WTC11 (cell line): ENCODE data around the gene TRPV5. TPM values are rescaled to one million over a fixed set of nuclear protein-coding genes. Genes with fewer than 3 reads are reported as not detected.
"Not testable (repeated sequence)": the region's sequence is repeated elsewhere in the genome, so short reads cannot be mapped to it uniquely, and the experiment has no call there.

Experiments
- ATAC-seq: fragments of 200-7000 bp; cut with Tn5 transposase; 2 replicates; pipeline ENCODE4 v1.10.0; 2021; ENCODE audit warnings: mild to moderate bottlenecking, moderate library complexity
- CTCF ChIA-PET: fragments of 300-600 bp; sonication (Branson Sonifier 250); formaldehyde crosslinking; loops from one replicate; lab custom pipeline; 2021; ENCODE audit warnings: antibody characterized with exemption; lab: Charles Lee
- POLR2A ChIA-PET: fragments of 350-600 bp; sonication (Branson Sonifier 250); formaldehyde crosslinking; loops from one replicate; lab custom pipeline; 2021; ENCODE audit warnings: antibody characterized with exemption; lab: Charles Lee
- DNase-seq: peaks from one replicate; pipeline ENCODE4 v3.0.0; 2021; ENCODE audit warnings: low spot score
- H3K27ac Mint-ChIP-seq: 2 replicates; pipeline ENCODE4 v1.8.0; 2021; ENCODE audit warnings: mixed read lengths
- H3K27me3 Mint-ChIP-seq: 2 replicates; pipeline ENCODE4 v1.8.0; 2021; ENCODE audit warnings: low read depth, mild to moderate bottlenecking, moderate library complexity, mixed read lengths
- H3K36me3 Mint-ChIP-seq: 2 replicates; pipeline ENCODE4 v1.8.0; 2021; ENCODE audit warnings: mixed read lengths
- H3K4me1 Mint-ChIP-seq: 2 replicates; pipeline ENCODE4 v1.8.0; 2022; ENCODE audit warnings: mixed read lengths
- H3K4me3 Mint-ChIP-seq: 2 replicates; pipeline ENCODE4 v1.8.0; 2021; ENCODE audit warnings: mild to moderate bottlenecking, moderate library complexity, mixed read lengths
- H3K9me3 Mint-ChIP-seq: 2 replicates; pipeline ENCODE4 v1.8.0; 2021; ENCODE audit warnings: mixed read lengths
- CREM ChIP-seq: sonication (generic); formaldehyde crosslinking; IDR thresholded peaks from 2 replicates; pipeline ENCODE4 v1.8.1; 2022; ENCODE audit warnings: mild to moderate bottlenecking, missing genetic modification reagents, moderate library complexity
- FOXP1 ChIP-seq: sonication (generic); formaldehyde crosslinking; IDR thresholded peaks from 2 replicates; pipeline ENCODE4 v1.8.0; 2022; ENCODE audit warnings: missing genetic modification reagents, mild to moderate bottlenecking, moderate library complexity, borderline replicate concordance
- GRHL2 ChIP-seq: fragments of 250-450 bp; sonication (Bioruptor Pico); IDR thresholded peaks from 2 replicates; pipeline ENCODE4 v1.8.0; 2022; ENCODE audit warnings: mild to moderate bottlenecking, moderate library complexity; ENCODE audit not compliant: insufficient replicate concordance, severe bottlenecking
- GTF2I ChIP-seq: fragments of 250-450 bp; sonication (Bioruptor Pico); conservative IDR thresholded peaks from 2 replicates; pipeline ENCODE4 v1.4.0; 2021; ENCODE audit warnings: mild to moderate bottlenecking
- HMGA2 ChIP-seq: fragments of 250-450 bp; sonication (Bioruptor Pico); IDR thresholded peaks from 2 replicates; pipeline ENCODE4 v1.4.0; 2021; ENCODE audit warnings: mild to moderate bottlenecking, moderate library complexity
- MXD4 ChIP-seq: fragments of 250-450 bp; sonication (Bioruptor Pico); IDR thresholded peaks from 2 replicates; pipeline ENCODE4 v1.8.0; 2021; ENCODE audit warnings: mild to moderate bottlenecking, moderate library complexity, borderline replicate concordance
- MYBL2 ChIP-seq: sonication (generic); formaldehyde crosslinking; IDR thresholded peaks from 2 replicates; pipeline ENCODE4 v1.8.1; 2023; ENCODE audit warnings: mild to moderate bottlenecking, moderate library complexity, missing genetic modification reagents
- NFATC4 ChIP-seq: fragments of 250-450 bp; sonication (Bioruptor Pico); IDR thresholded peaks from 2 replicates; pipeline ENCODE4 v1.9.0; 2021; ENCODE audit warnings: mild to moderate bottlenecking
- NR1H2 ChIP-seq: sonication (generic); formaldehyde crosslinking; IDR thresholded peaks from 2 replicates; pipeline ENCODE4 v1.9.0; 2021; ENCODE audit warnings: mild to moderate bottlenecking, moderate library complexity, missing genetic modification reagents
- SMAD3 ChIP-seq: sonication (generic); formaldehyde crosslinking; IDR thresholded peaks from 2 replicates; pipeline ENCODE4 v1.8.0; 2022; ENCODE audit warnings: missing genetic modification reagents, mild to moderate bottlenecking, borderline replicate concordance
- SOX15 ChIP-seq: fragments of 250-450 bp; sonication (Bioruptor Pico); IDR thresholded peaks from 2 replicates; pipeline ENCODE4 v1.9.0; 2021; ENCODE audit warnings: mild to moderate bottlenecking
- USF1 ChIP-seq: sonication (generic); formaldehyde crosslinking; IDR thresholded peaks from 2 replicates; pipeline ENCODE4 v1.8.0; 2022; ENCODE audit warnings: mild to moderate bottlenecking, missing genetic modification reagents
- ZNF263 ChIP-seq: sonication (generic); formaldehyde crosslinking; IDR thresholded peaks from 2 replicates; pipeline ENCODE4 v1.8.1; 2022; ENCODE audit warnings: low read depth, mild to moderate bottlenecking, moderate library complexity, missing genetic modification reagents
- ZNF317 ChIP-seq: sonication (generic); formaldehyde crosslinking; IDR thresholded peaks from 2 replicates; pipeline ENCODE4 v1.8.1; 2023; ENCODE audit warnings: low read depth, mild to moderate bottlenecking, moderate library complexity, missing genetic modification reagents, borderline replicate concordance
- ZNF416 ChIP-seq: fragments of 250-450 bp; sonication (Bioruptor Pico); IDR thresholded peaks from 2 replicates; pipeline ENCODE4 v1.9.0; 2021; ENCODE audit warnings: mild to moderate bottlenecking, inconsistent platforms
- ZNF423 ChIP-seq: fragments of 250-450 bp; sonication (Bioruptor Pico); IDR thresholded peaks from 2 replicates; pipeline ENCODE4 v2.1.2; 2022; ENCODE audit warnings: mild to moderate bottlenecking, moderate library complexity
- total RNA-seq: library from RNA; stranded (reverse); gene quantifications from 3 replicates; pipeline ENCODE4 v1.2.3, GENCODE V29; 2021
- TF ChIP-seq, protein P1 (sequence below): sonication (generic); formaldehyde crosslinking; IDR thresholded peaks from 2 replicates; pipeline ENCODE4 v1.8.0; 2023; ENCODE audit warnings: missing genetic modification reagents
- TF ChIP-seq, protein P2 (sequence below): sonication (generic); formaldehyde crosslinking; IDR thresholded peaks from 2 replicates; pipeline ENCODE4 v1.8.1; 2023; ENCODE audit warnings: mild to moderate bottlenecking, missing genetic modification reagents
- TF ChIP-seq, protein P3 (sequence below): fragments of 250-450 bp; sonication (Bioruptor Pico); IDR thresholded peaks from 2 replicates; pipeline ENCODE4 v1.8.0; 2021; ENCODE audit warnings: mild to moderate bottlenecking
- TF ChIP-seq, protein P4 (sequence below): sonication (generic); formaldehyde crosslinking; IDR thresholded peaks from 2 replicates; pipeline ENCODE4 v1.8.1; 2022; ENCODE audit warnings: mild to moderate bottlenecking, moderate library complexity, missing genetic modification reagents
- TF ChIP-seq, protein P5 (sequence below): fragments of 250-450 bp; sonication (Bioruptor Pico); IDR thresholded peaks from 2 replicates; pipeline ENCODE4 v1.9.0; 2021; ENCODE audit warnings: mild to moderate bottlenecking

TRPV5 gene
- total RNA-seq, 1 experiment from 2014 or later, result not detected

DNA sequence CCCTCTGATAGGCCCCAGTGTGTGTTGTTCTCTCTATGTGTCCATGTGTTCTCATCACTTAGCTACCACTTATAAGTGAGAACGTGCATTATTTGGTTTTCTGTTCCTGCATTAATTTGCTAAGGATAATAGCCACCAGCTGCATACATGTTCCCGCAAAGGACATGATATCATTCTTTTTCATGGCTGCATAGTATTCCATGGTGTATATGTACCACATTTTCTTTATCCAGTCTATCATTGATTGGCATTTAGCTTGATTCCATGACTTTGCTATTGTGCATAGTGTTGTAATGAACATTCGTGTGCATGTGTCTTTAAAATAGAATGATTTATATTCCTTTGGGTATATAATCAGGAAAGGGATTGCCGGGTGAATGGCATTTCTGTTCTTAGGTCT is 44.9 kb upstream of the TRPV5 start:
- POLR2A ChIA-PET, ATAC-seq, DNase-seq: not testable (repeated sequence)
- peak; percentile 75; the same call in 1 of the 2 replicates for TF ChIP-seq GTF2I (CRISPR knock-in tag)
- TF ChIP-seq, all 79 proteins: peak for 1; not testable (repeated sequence) for 78
- not testable (repeated sequence) for H3K4me1 Mint-ChIP-seq, H3K4me3 Mint-ChIP-seq, H3K36me3 Mint-ChIP-seq, H3K27me3 Mint-ChIP-seq, H3K27ac Mint-ChIP-seq
- CTCF ChIA-PET, result interaction anchor here (1.4 kb wide), 1 partner anchor 237 kb away, joined by 3 read pairs; no protein-coding TSS in a partner anchor
- peaks cover 29% of the 10 kb centered on the region for H3K9me3 Mint-ChIP-seq

GRCh38 chr7:142974626-142975025 is 41.1 kb upstream of the TRPV5 start:
- DNase-seq (no peak), ATAC-seq (no peak)
- Mint-ChIP-seq H3K27me3 (no peaks in the 10 kb centered on the region; the same call in 1 of the 2 replicates), H3K4me1 (no peaks in the 10 kb centered on the region), H3K4me3 (no peak overlapping the region), H3K9me3 (peaks cover 31% of the 10 kb centered on the region), H3K36me3 (0 out of 2 replicates have a peak, but pooled peaks cover 2% of the 10 kb centered on the region), H3K27ac (no peak overlapping the region)
- TF ChIP-seq SOX15 (CRISPR knock-in tag) (no peak), ZNF416 (CRISPR knock-in tag) (no peak), FOXP1 (CRISPR knock-in tag) (no peak), NR1H2 (CRISPR knock-in tag) (no peak), NFATC4 (CRISPR knock-in tag) (no peak), SMAD3 (no peak), GRHL2 (no peak), MXD4 (CRISPR knock-in tag) (no peak), USF1 (no peak), ZNF263 (CRISPR knock-in tag) (no peak), CREM (CRISPR knock-in tag) (no peak), HMGA2 (CRISPR knock-in tag) (no peak), ZNF317 (CRISPR knock-in tag) (no peak), ZNF423 (no peak), MYBL2 (CRISPR knock-in tag) (no peak)
- TF ChIP-seq, protein P1, sequence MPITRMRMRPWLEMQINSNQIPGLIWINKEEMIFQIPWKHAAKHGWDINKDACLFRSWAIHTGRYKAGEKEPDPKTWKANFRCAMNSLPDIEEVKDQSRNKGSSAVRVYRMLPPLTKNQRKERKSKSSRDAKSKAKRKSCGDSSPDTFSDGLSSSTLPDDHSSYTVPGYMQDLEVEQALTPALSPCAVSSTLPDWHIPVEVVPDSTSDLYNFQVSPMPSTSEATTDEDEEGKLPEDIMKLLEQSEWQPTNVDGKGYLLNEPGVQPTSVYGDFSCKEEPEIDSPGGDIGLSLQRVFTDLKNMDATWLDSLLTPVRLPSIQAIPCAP (CRISPR knock-in tag), result no peak
- TF ChIP-seq, protein P2, sequence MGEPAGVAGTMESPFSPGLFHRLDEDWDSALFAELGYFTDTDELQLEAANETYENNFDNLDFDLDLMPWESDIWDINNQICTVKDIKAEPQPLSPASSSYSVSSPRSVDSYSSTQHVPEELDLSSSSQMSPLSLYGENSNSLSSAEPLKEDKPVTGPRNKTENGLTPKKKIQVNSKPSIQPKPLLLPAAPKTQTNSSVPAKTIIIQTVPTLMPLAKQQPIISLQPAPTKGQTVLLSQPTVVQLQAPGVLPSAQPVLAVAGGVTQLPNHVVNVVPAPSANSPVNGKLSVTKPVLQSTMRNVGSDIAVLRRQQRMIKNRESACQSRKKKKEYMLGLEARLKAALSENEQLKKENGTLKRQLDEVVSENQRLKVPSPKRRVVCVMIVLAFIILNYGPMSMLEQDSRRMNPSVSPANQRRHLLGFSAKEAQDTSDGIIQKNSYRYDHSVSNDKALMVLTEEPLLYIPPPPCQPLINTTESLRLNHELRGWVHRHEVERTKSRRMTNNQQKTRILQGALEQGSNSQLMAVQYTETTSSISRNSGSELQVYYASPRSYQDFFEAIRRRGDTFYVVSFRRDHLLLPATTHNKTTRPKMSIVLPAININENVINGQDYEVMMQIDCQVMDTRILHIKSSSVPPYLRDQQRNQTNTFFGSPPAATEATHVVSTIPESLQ (CRISPR knock-in tag), result no peak
- TF ChIP-seq, protein P3, sequence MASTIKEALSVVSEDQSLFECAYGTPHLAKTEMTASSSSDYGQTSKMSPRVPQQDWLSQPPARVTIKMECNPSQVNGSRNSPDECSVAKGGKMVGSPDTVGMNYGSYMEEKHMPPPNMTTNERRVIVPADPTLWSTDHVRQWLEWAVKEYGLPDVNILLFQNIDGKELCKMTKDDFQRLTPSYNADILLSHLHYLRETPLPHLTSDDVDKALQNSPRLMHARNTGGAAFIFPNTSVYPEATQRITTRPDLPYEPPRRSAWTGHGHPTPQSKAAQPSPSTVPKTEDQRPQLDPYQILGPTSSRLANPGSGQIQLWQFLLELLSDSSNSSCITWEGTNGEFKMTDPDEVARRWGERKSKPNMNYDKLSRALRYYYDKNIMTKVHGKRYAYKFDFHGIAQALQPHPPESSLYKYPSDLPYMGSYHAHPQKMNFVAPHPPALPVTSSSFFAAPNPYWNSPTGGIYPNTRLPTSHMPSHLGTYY (CRISPR knock-in tag), result no peak
- TF ChIP-seq, protein P4, sequence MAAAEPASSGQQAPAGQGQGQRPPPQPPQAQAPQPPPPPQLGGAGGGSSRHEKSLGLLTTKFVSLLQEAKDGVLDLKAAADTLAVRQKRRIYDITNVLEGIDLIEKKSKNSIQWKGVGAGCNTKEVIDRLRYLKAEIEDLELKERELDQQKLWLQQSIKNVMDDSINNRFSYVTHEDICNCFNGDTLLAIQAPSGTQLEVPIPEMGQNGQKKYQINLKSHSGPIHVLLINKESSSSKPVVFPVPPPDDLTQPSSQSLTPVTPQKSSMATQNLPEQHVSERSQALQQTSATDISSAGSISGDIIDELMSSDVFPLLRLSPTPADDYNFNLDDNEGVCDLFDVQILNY, result no peak
- TF ChIP-seq, protein P5, sequence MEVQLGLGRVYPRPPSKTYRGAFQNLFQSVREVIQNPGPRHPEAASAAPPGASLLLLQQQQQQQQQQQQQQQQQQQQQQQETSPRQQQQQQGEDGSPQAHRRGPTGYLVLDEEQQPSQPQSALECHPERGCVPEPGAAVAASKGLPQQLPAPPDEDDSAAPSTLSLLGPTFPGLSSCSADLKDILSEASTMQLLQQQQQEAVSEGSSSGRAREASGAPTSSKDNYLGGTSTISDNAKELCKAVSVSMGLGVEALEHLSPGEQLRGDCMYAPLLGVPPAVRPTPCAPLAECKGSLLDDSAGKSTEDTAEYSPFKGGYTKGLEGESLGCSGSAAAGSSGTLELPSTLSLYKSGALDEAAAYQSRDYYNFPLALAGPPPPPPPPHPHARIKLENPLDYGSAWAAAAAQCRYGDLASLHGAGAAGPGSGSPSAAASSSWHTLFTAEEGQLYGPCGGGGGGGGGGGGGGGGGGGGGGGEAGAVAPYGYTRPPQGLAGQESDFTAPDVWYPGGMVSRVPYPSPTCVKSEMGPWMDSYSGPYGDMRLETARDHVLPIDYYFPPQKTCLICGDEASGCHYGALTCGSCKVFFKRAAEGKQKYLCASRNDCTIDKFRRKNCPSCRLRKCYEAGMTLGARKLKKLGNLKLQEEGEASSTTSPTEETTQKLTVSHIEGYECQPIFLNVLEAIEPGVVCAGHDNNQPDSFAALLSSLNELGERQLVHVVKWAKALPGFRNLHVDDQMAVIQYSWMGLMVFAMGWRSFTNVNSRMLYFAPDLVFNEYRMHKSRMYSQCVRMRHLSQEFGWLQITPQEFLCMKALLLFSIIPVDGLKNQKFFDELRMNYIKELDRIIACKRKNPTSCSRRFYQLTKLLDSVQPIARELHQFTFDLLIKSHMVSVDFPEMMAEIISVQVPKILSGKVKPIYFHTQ (CRISPR knock-in tag), result no peak
- POLR2A ChIA-PET, result no interaction called here
- CTCF ChIA-PET, result no interaction called here
